Testis (tissue), 2 donors: ENCODE data around the gene LGALS13.

Source experiments
- POLR2A ChIP-seq: fragments of 450-650 bp; IDR thresholded peaks from one replicate; pipeline ENCODE4 v1.6.1; 2017; ENCODE audit warnings: antibody characterized with exemption, mild to moderate bottlenecking, moderate library complexity
- TF ChIP-seq, protein P1 (sequence below), 3 experiments: fragments of 450-650 bp in 2 of 3; fragments of 200-600 bp in 1 of 3; sonication (generic) in 1 of 3; IDR thresholded peaks; one replicate each; pipeline ENCODE4 v1.5.1; 2016 to 2019; ENCODE audit warnings: antibody characterized with exemption in 3 of 3, mild to moderate bottlenecking in 2 of 3, moderate library complexity in 1 of 3

GRCh38 chr19:39557811-39558623 is 44.3 kb upstream of the LGALS13 start:
- TF ChIP-seq, protein P1, sequence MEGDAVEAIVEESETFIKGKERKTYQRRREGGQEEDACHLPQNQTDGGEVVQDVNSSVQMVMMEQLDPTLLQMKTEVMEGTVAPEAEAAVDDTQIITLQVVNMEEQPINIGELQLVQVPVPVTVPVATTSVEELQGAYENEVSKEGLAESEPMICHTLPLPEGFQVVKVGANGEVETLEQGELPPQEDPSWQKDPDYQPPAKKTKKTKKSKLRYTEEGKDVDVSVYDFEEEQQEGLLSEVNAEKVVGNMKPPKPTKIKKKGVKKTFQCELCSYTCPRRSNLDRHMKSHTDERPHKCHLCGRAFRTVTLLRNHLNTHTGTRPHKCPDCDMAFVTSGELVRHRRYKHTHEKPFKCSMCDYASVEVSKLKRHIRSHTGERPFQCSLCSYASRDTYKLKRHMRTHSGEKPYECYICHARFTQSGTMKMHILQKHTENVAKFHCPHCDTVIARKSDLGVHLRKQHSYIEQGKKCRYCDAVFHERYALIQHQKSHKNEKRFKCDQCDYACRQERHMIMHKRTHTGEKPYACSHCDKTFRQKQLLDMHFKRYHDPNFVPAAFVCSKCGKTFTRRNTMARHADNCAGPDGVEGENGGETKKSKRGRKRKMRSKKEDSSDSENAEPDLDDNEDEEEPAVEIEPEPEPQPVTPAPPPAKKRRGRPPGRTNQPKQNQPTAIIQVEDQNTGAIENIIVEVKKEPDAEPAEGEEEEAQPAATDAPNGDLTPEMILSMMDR (IDR thresholded peaks at IDR 0.05) = no peak
- TF ChIP-seq POLR2A = no peak
